Measurements from ENCODE around the gene GAL.

The GAL gene

DNA sequence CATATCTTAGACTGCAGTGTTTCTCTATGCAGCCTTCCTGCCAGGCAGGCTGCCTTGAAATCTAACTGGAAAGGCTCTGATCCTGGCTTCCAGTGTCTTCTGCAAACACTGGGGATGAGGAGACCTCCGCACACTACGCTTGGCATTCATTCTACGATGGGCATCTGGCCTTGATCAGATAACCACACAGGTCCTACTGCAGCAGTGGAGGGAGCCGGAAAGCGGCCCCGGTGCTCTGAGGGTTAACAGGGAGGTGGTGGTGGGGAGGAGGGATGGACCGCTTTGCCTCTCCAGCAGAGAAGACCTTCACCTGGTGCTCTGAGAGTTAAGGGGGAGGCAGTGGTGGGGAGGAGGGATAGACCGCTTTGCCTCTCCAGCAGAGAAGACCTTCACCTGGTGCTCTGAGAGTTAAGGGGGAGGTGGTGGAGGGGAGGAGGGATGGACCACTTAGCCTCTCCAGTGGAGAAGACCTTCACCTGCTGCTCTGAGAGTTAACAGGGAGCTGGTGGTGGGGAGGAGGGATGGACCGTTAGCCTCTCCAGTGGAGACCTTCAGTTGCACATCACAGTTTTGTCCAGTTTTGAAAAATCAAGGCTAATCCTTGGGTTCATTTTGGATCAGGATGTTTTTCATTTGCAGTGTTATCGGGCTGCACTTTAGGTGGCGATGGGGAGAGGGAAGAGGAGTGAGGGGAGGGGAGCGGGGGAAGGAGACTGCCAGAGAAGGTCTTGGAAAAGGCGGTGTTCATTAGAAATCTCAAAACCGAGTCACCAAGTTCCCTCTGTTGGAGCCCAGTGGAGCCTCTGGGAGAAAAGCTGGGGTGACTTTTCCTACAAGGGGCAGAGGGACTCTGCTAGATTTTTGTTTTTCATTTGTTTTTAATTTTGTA is 5.6 kb downstream of the GAL start:
- no peak for TF ChIP-seq JUND (IDR thresholded peaks at IDR 0.05; ENCODE audit: low read depth)
- in situ Hi-C loops (cut with HindIII; ENCODE audit: low pct_unique_long_range_greater_than_20kb, low sequenced_read_pairs): no loop called here
- DNase-seq (ENCODE audit: low read depth in 1 of 2, low spot score in 1 of 2): no peak

DNA sequence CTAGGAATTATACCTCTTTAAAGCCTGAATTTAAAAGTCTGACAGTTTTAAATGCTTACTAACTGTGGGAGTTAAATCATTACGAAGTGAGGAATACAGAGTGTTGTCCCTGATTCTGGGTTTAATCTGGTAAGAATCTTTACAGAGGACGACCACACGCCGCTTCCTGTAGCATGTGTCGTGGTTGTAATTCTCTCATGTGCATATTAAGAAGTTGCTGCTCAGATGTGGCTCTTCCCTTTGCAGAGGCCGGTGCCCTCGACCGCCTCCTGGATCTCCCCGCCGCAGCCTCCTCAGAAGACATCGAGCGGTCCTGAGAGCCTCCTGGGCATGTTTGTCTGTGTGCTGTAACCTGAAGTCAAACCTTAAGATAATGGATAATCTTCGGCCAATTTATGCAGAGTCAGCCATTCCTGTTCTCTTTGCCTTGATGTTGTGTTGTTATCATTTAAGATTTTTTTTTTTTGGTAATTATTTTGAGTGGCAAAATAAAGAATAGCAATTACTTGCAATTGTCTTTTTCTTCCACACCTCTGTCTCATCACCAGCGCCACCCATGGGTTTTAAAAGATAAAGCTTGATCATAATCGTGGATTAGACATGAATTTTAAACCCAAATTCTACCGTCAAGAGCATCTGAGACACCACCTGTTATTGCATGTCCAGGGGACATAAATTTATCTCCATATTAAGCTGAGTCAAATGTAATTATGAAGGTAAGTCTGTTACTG is 6.5 kb downstream of the GAL start:
- in situ Hi-C loops (cut with HindIII; ENCODE audit: low pct_unique_long_range_greater_than_20kb, low sequenced_read_pairs): no loop called here
- no peak for TF ChIP-seq JUND (IDR thresholded peaks at IDR 0.05; ENCODE audit: low read depth)
- DNase-seq (ENCODE audit: low read depth in 1 of 2, low spot score in 1 of 2): no peak

DNA sequence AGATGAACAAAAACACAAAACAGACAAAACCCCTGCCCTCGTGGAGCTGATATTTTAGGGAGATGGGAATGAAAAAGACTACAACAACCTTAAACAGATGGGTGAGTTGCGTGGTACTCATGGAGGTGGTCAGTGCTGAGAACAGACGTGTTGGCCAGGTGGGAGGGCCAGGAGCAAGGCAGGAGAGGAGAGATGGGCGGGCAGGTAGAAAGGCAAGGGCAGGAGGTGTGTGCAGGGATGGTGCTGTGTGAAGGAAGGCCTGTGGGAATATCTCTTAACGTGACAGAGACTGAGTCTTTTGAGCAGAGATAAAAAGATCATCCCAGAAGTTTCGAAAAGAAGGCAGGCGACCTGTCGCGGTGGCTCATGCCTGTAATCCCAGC is 7.0 kb downstream of the GAL start:
- TF ChIP-seq JUND (IDR thresholded peaks at IDR 0.05; ENCODE audit: low read depth): no peak
- in situ Hi-C loops (cut with HindIII; ENCODE audit: low pct_unique_long_range_greater_than_20kb, low sequenced_read_pairs): no loop called here
- no peak for DNase-seq (ENCODE audit: low read depth in 1 of 2, low spot score in 1 of 2)

DNA sequence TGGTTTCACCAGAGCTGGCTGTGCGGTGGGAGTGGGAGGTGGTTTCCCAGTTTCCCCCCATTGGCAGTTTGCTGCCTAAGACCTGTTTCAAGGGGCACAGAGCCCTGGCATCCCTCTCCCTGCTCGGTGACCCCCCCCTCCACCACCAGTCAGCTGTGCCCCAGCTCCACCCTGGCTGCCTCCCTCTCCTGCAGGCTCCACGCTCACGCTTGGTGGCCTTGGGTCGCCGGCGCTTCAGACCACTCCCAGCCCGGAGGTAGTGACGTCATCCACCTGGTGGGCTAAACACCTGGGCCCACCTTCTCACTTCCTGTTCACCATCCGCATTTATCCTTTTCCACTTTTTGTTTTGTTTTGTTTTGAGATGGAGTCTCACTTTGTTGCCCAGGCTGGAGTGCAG is 7.8 kb downstream of the GAL start:
- DNase-seq (ENCODE audit: low read depth in 1 of 2, low spot score in 1 of 2): no peak
- in situ Hi-C loops (cut with HindIII; ENCODE audit: low pct_unique_long_range_greater_than_20kb, low sequenced_read_pairs): no loop called here
- TF ChIP-seq JUND (IDR thresholded peaks at IDR 0.05; ENCODE audit: low read depth): no peak

DNA sequence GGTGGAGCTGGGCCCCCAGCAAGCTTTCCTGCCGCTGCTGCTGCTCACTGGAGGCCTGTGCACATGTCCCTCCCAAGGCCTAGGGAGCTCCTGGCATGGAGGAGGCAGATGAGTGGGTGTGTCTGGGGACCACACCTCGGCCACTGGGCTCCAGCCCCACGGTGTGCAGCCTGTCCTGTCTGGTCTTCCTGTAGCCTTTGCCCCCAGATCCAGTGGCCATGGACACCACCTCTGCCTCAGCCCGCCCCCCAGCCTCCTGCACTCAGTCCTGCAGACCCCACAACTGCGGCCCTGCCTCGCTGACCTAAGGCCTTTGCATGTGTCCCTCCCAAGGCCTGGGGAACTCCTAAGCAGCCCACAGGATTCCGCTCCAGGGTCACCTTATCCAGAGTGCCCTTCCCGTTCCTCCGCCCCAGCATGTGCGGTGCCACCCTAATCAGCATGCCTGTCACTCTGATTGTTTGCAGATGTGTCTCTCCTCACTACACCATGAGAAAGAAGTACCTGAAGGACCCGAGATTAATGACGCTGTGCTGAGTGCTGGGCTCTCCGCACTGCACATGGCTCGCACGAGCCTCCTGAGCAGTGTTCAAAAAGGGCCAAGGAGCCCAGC is 8.6 kb downstream of the GAL start:
- no peak for DNase-seq (ENCODE audit: low read depth in 1 of 2, low spot score in 1 of 2)
- in situ Hi-C loops (cut with HindIII; ENCODE audit: low pct_unique_long_range_greater_than_20kb, low sequenced_read_pairs): no loop called here
- TF ChIP-seq JUND (IDR thresholded peaks at IDR 0.05; ENCODE audit: low read depth): no peak

DNA sequence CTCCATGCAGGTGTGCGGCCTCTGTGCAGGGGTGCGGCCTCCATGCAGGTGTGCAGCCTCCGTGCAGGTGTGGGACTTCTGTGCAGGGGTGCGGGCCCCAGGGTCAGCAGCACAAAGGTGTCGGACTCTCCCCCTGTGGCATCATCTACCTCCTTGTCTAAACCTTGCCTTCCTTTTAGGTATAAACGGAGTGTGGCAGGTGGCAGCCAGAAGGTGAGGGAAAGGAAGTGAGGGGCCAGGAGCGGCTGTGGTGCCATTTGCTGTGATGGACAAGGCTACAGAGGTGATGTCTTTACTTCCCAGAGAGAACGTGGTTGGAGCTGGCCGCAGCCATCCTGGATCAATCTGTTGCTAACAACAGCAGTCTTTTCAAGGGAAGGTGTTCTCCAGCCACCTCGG is 9.1 kb downstream of the GAL start:
- no peak for TF ChIP-seq JUND (IDR thresholded peaks at IDR 0.05; ENCODE audit: low read depth)
- DNase-seq (ENCODE audit: low read depth in 1 of 2, low spot score in 1 of 2): no peak
- in situ Hi-C loops (cut with HindIII; ENCODE audit: low pct_unique_long_range_greater_than_20kb, low sequenced_read_pairs): no loop called here

DNA sequence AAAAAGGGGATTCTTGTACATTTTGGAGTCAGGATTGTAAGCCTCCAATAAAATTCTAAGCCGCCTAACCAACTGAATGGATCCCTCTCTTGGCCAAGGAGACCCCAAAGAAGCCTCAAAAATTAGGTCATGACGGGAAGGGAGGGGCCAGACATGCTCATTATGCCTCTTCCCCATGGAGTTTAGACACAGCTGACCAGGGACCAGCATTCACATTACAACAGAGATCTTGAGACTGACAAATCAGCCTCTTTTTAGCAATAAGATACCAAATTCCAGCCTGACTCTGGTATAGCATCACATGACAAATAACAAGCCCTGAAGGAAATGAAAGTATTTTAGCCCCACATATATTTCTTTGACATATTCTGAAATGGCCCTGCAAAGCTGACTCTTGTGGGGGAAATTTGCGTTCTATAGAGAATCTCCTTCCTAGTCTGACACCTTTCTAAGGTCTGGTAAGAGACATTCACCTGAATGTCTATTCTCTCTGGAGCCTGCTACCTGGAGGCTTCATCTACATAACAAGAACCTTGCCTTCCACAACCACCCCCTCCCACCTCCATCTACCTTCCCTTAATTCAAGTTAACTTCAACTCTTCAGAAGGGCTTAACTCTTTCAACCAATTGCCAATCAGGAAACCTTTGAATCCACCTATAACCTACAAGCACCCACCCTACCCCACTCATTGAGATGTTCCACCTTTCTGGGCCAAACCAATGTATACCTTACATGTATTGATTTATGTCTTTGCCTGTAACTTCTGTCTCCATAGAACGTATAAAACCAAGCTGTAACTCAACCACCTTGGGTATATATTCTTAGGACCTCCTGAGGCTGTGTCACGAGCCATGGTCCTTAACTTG is 10.3 kb downstream of the GAL start:
- TF ChIP-seq JUND (IDR thresholded peaks at IDR 0.05; ENCODE audit: low read depth): no peak
- no peak for DNase-seq (ENCODE audit: low read depth in 1 of 2, low spot score in 1 of 2)
- in situ Hi-C loops (cut with HindIII; ENCODE audit: low pct_unique_long_range_greater_than_20kb, low sequenced_read_pairs): no loop called here

DNA sequence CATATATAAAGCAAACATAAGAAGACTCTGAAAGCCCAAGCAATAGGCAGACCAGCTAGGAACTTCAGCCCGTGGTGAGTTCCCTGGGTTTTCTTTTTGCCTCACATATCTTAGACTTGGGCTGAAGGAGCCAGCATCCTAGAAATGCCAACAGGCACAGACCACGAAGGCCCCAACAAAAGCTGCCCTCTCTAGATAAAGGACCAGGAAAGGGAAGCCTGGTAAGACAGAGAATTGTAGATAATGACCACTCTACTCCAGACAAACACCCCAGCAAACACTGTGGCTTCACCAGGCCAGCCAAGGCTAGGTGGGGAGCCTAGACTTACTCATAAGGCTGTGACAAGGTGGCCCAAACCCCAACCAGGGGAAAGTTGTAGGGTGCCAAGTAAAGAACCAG is 11.2 kb downstream of the GAL start:
- no peak for DNase-seq (ENCODE audit: low read depth in 1 of 2, low spot score in 1 of 2)
- no peak for TF ChIP-seq JUND (IDR thresholded peaks at IDR 0.05; ENCODE audit: low read depth)
- in situ Hi-C loops (cut with HindIII; ENCODE audit: low pct_unique_long_range_greater_than_20kb, low sequenced_read_pairs): no loop called here

DNA sequence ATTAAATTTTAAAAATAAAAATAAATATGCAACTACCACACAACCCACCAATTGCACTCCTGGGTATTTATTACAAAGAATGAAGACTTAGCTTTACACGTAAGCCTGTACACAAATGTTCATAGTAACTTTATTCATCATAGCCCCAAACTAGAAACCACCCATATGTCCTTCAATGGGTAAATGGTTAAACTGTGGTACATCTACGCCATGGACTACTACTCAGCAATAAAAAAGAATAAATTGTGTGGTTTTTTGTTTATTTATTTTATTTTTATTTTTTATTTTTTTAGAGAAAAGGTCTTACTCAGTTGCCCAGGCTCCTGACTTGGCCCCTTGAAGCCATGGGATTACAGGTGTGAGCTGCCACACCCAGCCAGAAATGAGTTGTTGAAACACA is 14.6 kb downstream of the GAL start:
- no peak for DNase-seq (ENCODE audit: low read depth in 1 of 2, low spot score in 1 of 2)
- no peak for TF ChIP-seq JUND (IDR thresholded peaks at IDR 0.05; ENCODE audit: low read depth)
- in situ Hi-C loops (cut with HindIII; ENCODE audit: low pct_unique_long_range_greater_than_20kb, low sequenced_read_pairs): no loop called here

DNA sequence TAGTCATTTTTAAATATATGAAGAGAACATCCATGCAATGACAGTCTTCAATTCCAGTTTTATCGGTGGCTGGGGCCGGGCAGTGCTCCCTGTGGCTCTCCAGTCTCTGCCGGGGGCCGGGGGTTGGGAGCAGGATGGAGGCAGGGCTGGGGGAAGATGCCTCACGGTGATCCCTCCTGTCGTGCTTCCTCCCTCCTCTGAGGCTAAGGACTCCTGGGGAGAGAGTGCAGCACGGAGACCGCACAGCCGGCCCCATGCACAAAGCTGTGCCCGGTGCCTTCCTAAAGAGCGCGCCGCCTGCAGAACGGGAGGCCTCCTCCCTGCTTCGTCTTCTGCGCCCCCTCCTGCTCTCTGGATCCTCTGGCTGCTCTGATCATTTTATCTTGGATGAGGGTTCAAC is 20.5 kb downstream of the GAL start:
- in situ Hi-C loops (cut with HindIII; ENCODE audit: low pct_unique_long_range_greater_than_20kb, low sequenced_read_pairs): no loop called here
- DNase-seq (ENCODE audit: low read depth in 1 of 2, low spot score in 1 of 2): no peak
- no peak for TF ChIP-seq JUND (IDR thresholded peaks at IDR 0.05; ENCODE audit: low read depth)

DNA sequence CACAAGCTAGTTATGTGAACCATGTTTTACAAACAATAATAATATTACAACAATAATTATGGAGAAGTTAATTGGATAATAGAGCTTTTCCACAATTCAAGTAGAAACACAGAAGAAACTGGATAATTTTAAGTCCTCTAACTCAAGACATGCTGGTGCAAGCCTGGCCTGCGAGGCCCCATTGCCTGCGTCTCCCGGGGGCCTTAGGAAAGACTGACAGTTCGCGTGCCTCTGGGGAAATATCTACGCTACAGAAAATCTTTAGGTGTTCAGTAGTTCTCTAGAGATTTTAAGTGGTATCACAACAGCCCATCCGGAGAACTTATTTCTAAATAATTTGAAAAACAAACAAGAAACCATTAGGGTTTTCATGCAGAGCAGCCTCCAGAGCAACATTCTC is 23.2 kb downstream of the GAL start:
- TF ChIP-seq JUND (IDR thresholded peaks at IDR 0.05; ENCODE audit: low read depth): no peak
- in situ Hi-C loops (cut with HindIII; ENCODE audit: low pct_unique_long_range_greater_than_20kb, low sequenced_read_pairs): no loop called here
- DNase-seq (ENCODE audit: low read depth in 1 of 2, low spot score in 1 of 2): no peak

DNA sequence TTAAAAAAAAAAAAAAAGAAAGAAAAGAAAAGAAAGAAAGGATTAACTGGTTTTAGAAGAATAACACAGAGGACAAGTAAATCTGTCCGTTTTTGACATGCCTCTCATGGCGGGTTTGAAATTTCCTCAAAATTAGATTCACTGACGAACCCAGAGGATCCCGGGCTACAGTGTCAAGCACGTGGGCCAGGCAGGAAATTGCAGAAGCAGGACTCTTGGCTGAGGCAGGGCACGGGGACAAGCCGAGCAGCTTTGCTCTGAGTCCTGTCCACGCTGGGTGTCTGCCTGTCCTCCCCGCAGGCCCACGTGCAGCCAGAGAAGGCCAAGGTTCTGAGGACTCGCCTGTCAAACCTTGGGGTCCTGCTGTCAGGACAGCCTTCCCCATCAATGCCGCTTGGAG is 24.7 kb downstream of the GAL start:
- no peak for DNase-seq (ENCODE audit: low read depth in 1 of 2, low spot score in 1 of 2)
- in situ Hi-C loops (cut with HindIII; ENCODE audit: low pct_unique_long_range_greater_than_20kb, low sequenced_read_pairs): no loop called here
- TF ChIP-seq JUND (IDR thresholded peaks at IDR 0.05; ENCODE audit: low read depth): no peak

All from T47D (cell line).